HG03432 (cell line): Measurements from ENCODE around the gene CCL8.
A peak's percentile ranks its signal among the peaks of the same experiment; 100 is the strongest.
"Not testable (repeated sequence)": the region's sequence is repeated elsewhere in the genome, so short reads cannot be mapped to it uniquely, and the experiment has no call there.

Source experiments
- ATAC-seq: cut with Tn5 transposase; IDR thresholded peaks from one replicate; pipeline ENCODE4 v1.9.1; 2021; ENCODE audit warnings: mild to moderate bottlenecking, moderate library complexity; ENCODE audit not compliant: unreplicated experiment

Gene CCL8

DNA sequence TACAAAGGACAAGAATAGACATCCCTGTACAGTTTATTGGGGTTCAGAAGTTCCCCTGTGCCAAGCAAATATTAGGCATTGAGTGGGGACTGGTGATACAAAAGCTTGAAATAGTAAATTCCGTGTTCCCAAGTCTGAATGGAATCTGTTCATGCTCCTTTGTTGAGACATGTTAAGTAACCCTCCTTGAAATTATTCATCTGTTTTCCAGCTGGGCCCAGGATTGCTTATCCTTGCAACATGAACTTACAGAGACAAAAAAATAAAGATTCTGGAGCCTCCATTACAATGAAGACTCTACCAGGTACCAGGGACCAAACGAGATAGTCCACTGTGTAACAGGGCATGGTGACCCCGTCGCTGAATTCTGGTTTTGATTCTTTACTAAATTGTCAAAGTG, 6.1 kb upstream of the CCL8 start:
- ATAC-seq, result no peak

DNA sequence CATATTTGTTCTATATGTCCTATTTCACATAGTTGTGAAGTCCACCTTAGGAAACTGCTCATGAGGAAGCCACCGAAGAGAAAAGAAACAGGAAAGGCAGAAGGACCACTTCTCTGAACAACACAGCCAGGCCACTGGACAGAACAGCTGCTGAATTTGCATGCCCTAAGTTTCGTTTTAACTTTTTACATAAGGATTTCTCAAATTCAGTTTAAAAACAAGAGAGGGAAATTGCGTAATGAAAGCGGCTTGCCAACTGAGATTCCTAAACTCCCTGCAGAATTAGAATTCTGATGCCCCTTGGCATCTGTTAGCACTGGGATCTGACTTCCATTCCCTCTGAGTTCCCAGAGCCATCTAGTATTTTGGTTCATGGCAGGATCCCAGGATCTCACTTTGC, 5.0 kb upstream of the CCL8 start:
- ATAC-seq, result no peak

DNA sequence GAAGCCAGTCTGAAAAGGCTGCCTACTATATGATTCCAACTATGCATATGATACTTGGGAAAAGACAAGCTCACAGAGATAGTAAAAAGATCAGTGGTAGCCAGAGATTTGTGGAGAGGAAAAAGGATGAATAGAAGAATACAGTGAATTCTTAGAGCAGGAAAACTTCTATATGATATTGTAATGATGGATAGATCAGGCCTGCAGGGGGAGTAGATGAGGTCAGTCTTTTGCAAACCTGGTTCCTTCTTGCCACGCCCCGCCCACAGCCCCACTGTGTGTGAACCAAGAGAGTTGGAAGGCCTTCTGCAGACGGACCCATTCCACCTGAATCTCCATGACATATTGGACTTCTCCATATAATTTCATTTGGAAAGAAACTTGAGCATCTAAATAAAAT, 761 bp upstream of the CCL8 start:
- no peak for ATAC-seq

DNA sequence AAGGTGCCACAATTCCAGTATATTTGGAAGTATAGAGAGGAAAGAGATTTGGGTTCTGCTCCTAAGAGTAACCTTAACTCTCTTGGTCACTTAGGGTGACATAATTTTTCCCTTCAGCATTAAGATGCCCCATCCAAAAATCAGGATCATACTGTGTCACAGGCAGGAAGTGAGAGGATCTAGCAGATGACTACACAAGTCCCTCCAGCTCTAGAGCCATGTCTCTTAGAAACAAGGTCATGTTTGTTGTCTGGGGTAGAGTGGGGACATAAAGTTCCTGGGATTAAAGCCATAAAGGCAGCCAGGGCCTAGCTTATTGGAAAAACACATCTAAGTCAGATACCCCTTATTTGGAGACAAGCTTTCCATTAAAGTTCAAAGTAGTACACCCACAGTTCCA, 2.7 kb downstream of the CCL8 start:
- ATAC-seq, result no peak

DNA sequence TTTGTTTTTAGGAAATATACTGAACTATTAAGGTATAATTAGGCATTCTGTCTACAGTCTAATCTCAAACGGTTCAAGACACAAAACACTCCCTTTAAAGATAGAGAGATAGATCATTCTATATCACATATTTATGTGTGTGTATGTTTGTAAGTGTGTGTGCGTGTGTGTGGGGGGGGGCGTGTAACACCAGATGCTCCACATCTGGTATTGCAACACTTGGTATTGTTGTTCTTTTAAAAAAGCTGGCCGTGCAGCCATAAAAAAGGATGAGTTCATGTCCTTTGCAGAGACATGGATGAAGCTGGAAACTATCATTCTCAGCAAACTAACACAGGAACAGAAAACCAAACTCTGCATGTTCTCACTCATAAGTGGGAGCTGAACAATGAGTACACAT, 8.3 kb downstream of the CCL8 start:
- not testable (repeated sequence) for ATAC-seq

DNA sequence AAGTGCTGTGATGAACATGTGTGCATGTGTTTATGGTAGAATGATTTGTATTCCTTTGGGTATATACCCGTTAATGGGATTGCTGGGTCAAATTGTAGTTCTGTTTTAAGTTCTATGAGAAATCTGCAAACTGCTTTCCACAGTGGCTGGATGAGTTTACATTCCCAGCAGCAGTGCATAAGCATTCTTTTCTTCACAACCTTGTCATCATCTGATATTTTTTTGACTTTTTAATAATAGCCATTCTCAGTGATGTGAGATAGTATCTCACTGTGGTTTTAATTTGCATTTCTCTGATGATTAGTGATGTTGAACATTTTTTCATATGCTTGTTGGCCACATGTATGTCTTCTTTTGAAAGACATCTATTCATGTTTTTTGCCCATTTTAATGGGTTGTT, 18.5 kb downstream of the CCL8 start:
- ATAC-seq, result no peak

DNA sequence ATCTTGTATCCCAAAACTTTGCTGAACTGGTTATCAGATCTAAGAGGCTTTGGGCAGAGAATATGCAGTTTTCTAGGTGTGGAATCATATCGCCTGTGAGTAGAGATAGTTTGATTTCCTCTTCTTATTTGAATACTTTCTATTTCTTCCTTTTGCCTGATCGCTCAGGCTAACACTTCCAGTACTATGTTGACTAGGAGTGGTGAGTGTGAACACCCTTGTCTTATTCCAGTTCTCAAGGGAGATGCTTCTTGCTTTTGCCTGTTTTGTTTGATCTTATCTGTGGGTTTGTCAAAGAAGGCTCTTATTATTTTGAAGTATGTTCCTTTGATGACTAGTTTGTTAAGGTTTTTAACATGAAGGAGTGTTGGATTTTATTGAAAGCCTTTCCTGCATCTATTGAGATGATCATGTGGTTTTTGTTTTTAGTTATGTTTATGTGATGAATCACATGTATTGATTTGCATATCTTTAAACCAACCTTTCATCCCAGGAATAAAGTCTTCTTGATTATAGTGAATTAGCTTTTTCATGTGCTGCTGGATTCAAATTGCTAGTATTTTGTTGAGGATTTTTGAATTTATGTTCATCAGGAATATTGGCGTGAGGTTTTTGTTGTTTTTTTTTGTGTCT, 20.0 kb downstream of the CCL8 start:
- ATAC-seq, result no peak

DNA sequence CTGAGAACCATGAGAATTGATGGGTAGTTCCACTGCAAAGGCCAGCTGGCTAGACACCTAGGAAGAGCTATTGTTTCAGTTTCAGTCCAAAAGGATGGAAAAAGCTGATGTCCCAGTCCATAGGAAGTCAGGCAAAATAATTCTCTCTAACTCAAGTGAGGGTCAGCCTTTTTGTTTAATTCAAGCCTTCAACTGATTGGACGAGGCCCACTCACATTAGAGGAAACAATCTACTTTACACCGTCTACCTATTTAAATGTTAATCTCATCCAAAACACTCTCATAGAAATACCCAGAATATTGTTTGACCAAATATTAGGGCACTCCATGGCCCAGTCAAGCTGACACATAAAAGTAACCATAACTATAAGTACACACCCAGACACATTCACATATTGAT, 22.7 kb downstream of the CCL8 start:
- no peak for ATAC-seq

DNA sequence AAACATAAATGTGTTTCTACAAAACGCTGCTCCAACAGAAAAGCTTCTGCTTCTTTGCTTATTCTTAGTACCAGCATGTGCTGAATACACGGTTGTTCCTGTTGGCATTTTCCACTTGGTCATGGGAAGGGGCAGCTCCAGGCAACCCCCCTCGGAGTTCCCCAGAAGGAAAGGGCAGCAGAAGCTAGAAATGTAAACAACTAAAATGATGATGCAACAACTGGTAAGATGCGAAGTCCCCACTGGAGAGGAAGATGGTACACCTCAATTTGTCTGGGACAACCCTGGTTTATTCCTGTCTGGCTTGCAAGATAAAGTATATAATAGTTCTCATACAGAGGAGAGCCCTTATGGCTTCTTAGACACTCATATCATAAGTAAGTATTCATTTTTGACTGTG, 27.8 kb downstream of the CCL8 start:
- ATAC-seq, result no peak

DNA sequence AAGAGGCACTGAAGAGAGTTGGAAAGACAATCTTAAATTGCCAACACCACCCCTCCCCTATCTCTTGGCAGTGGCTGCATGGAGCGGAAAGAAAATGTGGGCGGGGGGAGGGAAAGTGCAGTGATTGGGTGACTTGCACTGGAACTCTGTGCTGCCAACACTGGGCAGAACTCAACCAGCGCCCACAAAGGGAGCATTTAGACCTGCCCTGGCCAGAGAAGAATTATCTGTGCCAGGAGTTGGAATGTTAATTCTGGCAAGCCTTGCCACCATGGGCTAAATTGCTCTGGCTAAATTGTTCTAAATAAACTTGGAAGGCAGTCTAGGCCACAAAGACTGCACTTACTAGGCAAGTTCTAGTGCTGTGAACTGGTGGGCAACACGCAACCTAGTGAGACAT, 30.5 kb downstream of the CCL8 start:
- ATAC-seq, result no peak

DNA sequence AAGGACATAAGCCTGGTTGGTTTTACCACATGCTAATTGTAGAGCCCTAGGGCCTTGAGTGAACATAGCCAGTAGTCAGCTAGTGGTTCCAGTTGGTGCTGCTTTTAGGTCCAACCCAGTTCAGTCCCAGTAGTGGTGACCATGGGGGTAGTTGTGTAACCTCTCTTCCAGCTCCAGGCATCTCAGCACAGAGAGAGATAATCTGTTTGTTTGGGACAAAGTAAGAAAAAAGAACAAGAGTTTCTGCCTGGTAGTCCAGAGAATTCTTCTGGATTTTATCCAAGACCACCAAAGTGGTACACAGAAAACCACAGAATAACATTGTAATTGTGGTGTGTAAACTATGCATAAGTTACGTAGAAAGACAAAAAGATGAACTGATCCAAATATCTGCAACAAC, 31.9 kb downstream of the CCL8 start:
- ATAC-seq, result no peak

DNA sequence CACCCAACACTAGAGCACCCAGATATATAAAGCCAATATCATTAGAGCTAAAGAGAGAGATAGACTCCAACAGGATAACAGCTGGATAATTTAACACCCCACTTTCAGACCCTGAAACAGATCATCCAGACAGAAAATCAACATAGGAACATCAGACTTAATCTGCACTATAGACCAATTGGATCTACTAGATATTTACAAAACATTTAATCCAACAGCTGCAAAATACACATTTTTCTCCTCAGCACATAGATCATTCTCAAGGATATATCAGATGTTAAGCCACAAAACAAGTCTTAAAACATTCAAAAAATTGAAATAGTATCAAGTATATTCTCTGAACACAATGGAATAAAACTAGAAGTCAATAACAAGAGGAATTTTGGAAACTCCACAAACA, 33.0 kb downstream of the CCL8 start:
- ATAC-seq, result no peak

DNA sequence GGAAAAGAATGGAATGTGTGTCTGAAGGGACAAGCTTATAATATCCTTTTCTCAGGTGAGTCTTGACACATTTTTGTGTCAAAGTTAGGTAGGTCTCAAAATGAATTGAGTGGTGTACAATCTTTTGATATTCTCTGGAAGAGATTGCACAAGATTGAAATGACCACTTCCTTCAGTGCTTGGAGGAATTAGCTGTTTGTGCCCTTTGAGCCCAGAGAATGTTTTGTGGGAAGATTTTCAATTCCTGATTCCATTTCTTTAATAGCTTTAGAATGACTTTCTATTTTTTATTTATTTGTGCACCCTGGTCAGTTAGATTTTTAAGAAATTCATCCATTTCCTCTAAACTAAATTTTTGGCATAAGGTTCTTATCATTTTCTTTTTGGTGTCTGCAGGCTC, 35.4 kb downstream of the CCL8 start:
- ATAC-seq, result no peak

DNA sequence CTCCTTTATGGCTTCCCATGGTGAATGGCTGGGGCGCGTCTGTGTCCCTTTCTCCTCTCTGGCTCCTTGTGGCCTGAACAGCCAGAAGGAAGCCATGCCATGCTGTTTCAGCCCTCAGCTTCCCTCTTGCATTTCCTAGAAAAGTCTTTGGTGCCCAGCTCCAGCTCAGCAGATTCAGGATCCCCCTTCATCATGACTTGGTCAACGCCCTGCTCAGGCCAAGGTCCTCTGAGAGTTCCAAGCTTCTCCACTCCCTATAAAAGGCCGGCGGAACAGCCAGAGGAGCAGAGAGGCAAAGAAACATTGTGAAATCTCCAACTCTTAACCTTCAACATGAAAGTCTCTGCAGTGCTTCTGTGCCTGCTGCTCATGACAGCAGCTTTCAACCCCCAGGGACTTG, 37.0 kb downstream of the CCL8 start, which contains the start of gene CCL13:
TSS of gene CCL13 (plus strand) at position 287 of the 400 bp plus-strand sequence. CDS start at position 334, 47 bp downstream.
- ATAC-seq, result no peak

DNA sequence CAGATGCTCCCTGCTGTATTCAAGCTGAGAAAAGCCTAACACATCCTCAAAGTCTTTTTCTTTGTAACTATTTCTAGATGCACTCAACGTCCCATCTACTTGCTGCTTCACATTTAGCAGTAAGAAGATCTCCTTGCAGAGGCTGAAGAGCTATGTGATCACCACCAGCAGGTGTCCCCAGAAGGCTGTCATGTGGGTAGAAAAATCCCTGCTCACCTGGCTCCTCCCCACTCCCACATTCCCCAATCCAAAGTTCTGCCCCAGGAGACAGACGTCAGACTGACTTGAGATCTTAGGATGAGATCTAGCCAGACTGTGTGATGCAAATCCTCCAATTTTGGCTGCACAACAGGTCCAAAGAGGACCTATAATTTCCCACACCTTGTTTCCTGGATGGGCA, 38.2 kb downstream of the CCL8 start:
- no peak for ATAC-seq

DNA sequence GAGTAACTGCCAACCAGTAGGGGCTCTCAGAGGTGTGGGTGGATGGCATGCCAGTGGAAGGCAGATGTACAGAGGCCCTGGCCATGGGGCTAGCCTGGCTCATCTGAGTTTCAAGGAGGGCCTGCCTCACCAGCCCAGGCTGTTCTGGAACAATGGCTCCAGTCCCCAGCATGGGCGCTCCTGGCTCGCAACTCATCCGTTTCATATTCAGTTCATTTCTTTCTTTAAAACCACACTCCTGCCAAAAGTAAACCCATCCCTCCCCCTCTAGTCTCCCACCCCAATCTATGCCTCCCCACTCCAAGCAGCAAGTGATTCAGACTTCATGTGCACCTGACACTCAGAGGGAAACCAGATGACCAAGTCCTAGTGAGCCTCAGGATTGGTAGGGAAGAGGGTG, 39.4 kb downstream of the CCL8 start:
- no peak for ATAC-seq

DNA sequence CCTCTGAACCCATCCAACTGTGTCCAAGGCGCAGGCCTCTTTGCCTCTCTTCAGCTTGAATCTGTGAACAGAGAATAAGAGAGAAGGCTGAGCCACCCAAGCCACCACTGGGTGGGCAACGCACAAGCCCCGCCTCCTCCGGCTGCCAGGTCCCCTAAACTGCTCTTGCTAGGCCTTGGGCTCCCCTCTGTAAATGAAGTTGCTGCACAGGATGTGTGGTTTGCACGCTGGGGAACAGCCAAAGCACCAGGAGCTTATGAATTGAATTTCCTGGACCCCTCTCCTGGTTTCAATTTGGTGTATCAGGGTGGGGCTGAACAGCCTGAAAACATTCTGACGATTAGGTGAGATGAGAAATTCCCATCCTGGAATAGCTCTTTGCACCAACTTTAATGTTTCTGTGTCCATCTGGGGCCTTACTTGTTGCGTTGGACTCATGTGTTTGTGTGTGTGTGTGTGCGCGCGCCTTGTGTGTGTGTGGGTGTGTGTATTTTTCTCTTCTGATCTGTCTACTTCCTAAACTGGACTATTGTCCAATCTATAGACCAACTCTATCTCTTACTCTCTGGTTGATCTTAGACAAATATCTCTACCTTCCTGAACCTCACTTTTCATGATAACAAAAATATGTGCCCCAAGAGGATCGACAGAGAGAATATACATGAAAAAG, 41.5 kb downstream of the CCL8 start:
- ATAC-seq, result no peak

DNA sequence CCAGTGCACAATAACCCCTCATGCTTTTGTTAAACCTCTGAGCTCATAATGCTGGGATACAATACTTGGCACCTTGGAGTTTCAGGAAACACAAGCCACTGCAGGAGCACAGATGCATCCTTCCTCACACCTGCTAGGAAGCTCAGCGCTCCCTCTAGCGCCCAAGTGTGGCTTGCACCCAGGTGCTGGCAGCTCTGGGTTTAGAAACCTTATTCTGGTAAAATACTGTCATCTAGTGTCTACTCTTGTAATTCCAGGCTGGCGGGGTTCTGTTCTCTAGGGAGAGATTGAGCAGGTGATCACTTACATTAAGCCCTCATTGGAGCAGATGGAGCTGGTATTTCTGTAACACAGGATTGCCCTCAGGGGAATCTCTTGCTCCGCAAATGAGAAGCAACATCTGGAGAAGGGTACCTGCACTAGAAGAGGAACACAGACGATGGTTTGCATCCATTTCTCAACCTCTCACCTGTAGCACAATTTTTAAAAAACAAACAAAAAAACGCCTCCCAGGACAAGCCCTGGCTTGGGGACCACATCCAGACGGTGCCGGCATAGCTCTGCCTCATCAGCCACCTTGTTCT, 42.3 kb downstream of the CCL8 start:
- peak; percentile 63 for ATAC-seq

DNA sequence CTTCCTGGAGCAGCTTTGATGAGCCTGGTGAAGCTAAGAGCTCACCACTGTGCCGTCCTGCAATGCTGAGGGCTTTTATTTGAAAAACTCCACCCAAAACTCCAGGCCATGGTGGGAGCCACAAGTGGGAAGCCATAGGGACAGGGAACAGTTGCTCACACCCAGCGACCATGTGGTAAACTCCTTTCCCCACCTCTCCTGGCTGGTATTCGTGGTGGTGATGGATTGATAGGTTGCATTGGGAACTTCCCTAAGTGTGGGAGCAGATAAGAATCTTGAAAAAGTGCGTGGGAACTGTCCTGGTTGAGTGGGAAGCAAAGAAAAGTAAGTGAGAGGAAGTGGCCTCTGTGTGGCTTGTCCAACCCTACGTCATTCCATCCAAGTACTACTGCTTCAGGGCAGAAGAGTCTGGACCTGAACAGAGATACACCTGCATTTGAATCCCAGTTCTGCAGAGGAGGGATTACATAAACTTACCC, 44.0 kb downstream of the CCL8 start, which contains the start of gene CCL1:
TSS of gene CCL1 (minus strand) at position 51 of the 479 bp plus-strand sequence. CDS start 72 bp downstream, outside the sequence.
- ATAC-seq, result no peak

DNA sequence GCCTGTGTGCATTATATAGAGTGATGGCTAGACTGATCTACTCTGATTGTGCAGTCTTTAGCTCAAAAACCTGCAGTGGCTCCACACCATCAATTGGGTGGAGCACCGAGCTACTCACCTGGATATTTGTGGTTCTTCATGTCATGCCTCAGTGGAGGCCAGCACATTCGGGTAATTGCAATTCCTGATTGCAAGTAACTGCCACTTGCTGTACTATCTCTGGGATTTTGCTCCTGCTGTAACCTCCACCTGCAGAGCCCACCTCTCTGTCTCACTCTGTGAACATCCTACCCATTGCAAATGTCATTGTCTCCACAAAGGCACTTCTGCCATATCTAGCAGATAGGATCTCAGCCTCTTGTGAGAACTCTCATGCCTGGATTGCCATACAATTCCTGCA, 45.5 kb downstream of the CCL8 start:
- ATAC-seq, result no peak

DNA sequence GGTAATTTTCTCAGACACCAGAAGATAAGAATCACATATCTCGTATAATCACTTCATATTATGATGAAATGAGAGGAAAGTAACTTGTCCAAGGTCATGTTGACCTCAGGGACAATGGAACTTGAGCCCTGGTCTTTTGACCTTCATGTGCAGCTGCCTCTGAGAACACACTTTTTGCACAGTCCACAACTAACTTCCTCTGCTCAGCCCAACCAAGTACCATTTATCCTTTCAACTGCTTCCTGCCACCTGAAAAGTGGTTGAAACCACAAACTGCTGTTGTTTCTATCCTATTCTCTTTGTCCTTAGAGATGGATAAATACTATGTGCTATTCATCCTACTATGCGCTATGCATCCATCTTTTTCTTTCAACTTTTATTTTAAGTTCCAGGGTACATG, 46.1 kb downstream of the CCL8 start:
- no peak for ATAC-seq

DNA sequence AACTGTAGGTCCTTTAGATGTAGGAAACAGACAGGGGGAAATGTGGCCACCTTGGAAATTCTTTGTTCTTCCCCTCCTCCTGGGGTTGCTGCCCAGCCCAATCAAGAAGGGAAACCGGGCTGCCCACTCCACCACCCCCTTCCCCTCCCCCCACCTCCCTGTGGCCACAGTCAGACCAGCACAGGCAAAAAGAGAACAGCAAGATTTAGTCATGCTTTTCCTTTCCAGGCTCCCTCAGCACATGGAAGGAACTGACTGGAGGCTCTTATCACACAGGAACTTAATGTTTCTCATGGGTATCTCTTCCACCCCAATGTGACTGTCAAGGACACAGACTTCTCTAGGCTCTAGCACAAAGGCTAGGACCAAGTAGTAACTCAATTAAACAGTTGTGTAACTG, 46.8 kb downstream of the CCL8 start:
- ATAC-seq, result no peak
